ENCODE data around the gene TLX2. TPM values are rescaled to one million over a fixed set of nuclear protein-coding genes. Genes with fewer than 3 reads are reported as not detected.

The TLX2 gene
- total and polyA plus RNA-seq, 2 of the 4 experiments (the other 2 are of a cell fraction), result not detected

- TF ChIP-seq CHD1 (IDR thresholded peaks at IDR 0.05; ENCODE audit: low read depth, low read length), result no peak
Measured at GRCh38 chr2:74511104-74511989, 2.9 kb upstream of the TLX2 start (continued).

GRCh38 chr2:74512744-74513604 is 1.3 kb upstream of the TLX2 start:
- ChIA-PET CTCF (no interaction called here), POLR2A (ENCODE audit: unreplicated experiment) (no interaction called here)
- Histone ChIP-seq H3K4me1 (ENCODE audit: control insufficient read depth, insufficient read depth, low read length) (0 out of 2 replicates have a peak, but pooled peaks cover 2% of the 10 kb centered on the region), H3K36me3 (ENCODE audit: control insufficient read depth, insufficient read depth, low read length) (no peaks in the 10 kb centered on the region), H3K14ac (replicated peaks; ENCODE audit: low read depth, low read length) (no peak overlapping the region), H2AK9ac (replicated peaks; ENCODE audit: low read depth, low read length, poor library complexity) (peak overlapping the region; percentile 5), H4K20me1 (ENCODE audit: insufficient read depth, low read length) (0 out of 2 replicates have a peak, but pooled peaks cover 5% of the 10 kb centered on the region), H3K9me1 (ENCODE audit: insufficient read depth, low read length) (no peaks in the 10 kb centered on the region), H2BK20ac (ENCODE audit: low read depth, low read length) (no peak overlapping the region), H3K4me2 (ENCODE audit: low read depth, low read length) (no peak overlapping the region), H3K4ac (ENCODE audit: low read depth, low read length) (no peak overlapping the region), H3K9ac (ENCODE audit: low read depth, low read length) (no peak overlapping the region), H3K56ac (ENCODE audit: extremely low read depth, insufficient read depth, low read length) (no peak overlapping the region), H2BK5ac (ENCODE audit: low read depth, low read length, poor library complexity, severe bottlenecking) (no peak overlapping the region), H4K91ac (ENCODE audit: insufficient read depth, low read depth, low read length) (no peak overlapping the region), H2AK5ac (ENCODE audit: low read depth, low read length) (peak overlapping the region; percentile 50; the same call in 1 of the 2 replicates), H3K27me3 (ENCODE audit: control insufficient read depth, insufficient read depth, low read length) (peaks cover 69% of the 10 kb centered on the region), H3K18ac (ENCODE audit: low read depth, low read length) (no peak overlapping the region), H4K5ac (ENCODE audit: low read depth, low read length) (no peak overlapping the region), H3K27ac (ENCODE audit: insufficient read depth, low read length) (no peak overlapping the region), H3K23ac (ENCODE audit: low read depth, low read length) (peak overlapping the region; percentile 63; the same call in 1 of the 2 replicates), H2BK15ac (ENCODE audit: low read depth, low read length) (no peak overlapping the region), H4K8ac (ENCODE audit: low read depth in 2 of 2, low read length in 2 of 2) (no peak overlapping the region), H2BK120ac (ENCODE audit: low read depth, low read length) (no peak overlapping the region), H3K79me1 (ENCODE audit: low read depth in 1 of 2, low read length in 2 of 2) (no peaks in the 10 kb centered on the region), H3K9me3 (ENCODE audit: control insufficient read depth, insufficient read depth, low read length) (peaks cover 18% of the 10 kb centered on the region), H2AFZ (replicated peaks; ENCODE audit: low read length, poor library complexity) (no peak overlapping the region), H3K4me3 (ENCODE audit: insufficient read depth, low read depth, low read length) (no peak overlapping the region)
- BruUV-seq (replicated peaks), result no TSS peak
- no peak for ATAC-seq (ENCODE audit: low read depth)
- DNase-seq, result no peak
- 13% methylated on average over 9 of the region's 36 CpGs; no CpG with 5 or more reads in 1 of the 2 experiments for WGBS, 2 experiments (ENCODE audit: extremely low coverage in 2 of 2, insufficient read length in 1 of 2)
- in situ Hi-C loops (cut with MboI; ENCODE audit: low sequenced_read_pairs), result no loop called here
- dilution Hi-C loops (cut with HindIII; ENCODE audit: low sequenced_read_pairs, unreplicated experiment), result no loop called here
- intact Hi-C loops (cut with micrococcal nuclease), result no loop called here
- TF ChIP-seq RCOR1 (IDR thresholded peaks at IDR 0.05; ENCODE audit: insufficient replicate concordance, low read length) (no peak), MXI1 (IDR thresholded peaks at IDR 0.05; ENCODE audit: borderline replicate concordance, low read depth, low read length) (no peak), USF2 (IDR thresholded peaks at IDR 0.05; ENCODE audit: low read depth, low read length) (no peak), NFE2L2 (IDR thresholded peaks at IDR 0.05; ENCODE audit: low read depth, low read length) (no peak), SMC3 (IDR thresholded peaks at IDR 0.05; ENCODE audit: low read depth, low read length) (no peak), ELK1 (IDR thresholded peaks at IDR 0.05; ENCODE audit: borderline replicate concordance, low read depth, low read length) (no peak), MAZ (IDR thresholded peaks at IDR 0.05; ENCODE audit: borderline replicate concordance, low read depth, low read length) (no peak), CEBPB (IDR thresholded peaks at IDR 0.05; ENCODE audit: low read depth, low read length) (no peak), FOS (IDR thresholded peaks at IDR 0.05; ENCODE audit: low read depth, low read length) (no peak), RFX5 (IDR thresholded peaks at IDR 0.05; ENCODE audit: low read depth, low read length) (no peak), POLR2A (IDR thresholded peaks at IDR 0.05; ENCODE audit: low read depth, low read length) (no peak)
